ACC112 (cell line): ENCODE results near the gene NEDD8.
"Not testable (repeated sequence)": the region's sequence is repeated elsewhere in the genome, so short reads cannot be mapped to it uniquely, and the experiment has no call there.

Experiments used
- H2AFZ ChIP-seq: fragments of 200-600 bp; sonication (generic); one replicate; pipeline ENCODE4 v1.6.0; 2017; ENCODE audit warnings: antibody characterized with exemption, low read length; ENCODE audit not compliant: unreplicated experiment
- H3K27ac ChIP-seq: fragments of 200-600 bp; sonication (generic); 2 replicates; pipeline ENCODE4 v1.5.1; 2014; ENCODE audit warnings: low read depth, mild to moderate bottlenecking, antibody characterized with exemption, low read length, moderate library complexity
- H3K27me3 ChIP-seq: fragments of 200-600 bp; sonication (generic); 2 replicates; pipeline ENCODE4 v1.6.1; 2014; ENCODE audit warnings: mild to moderate bottlenecking, antibody characterized with exemption, low read length, moderate library complexity, mixed read lengths; ENCODE audit not compliant: insufficient read depth
- H3K36me3 ChIP-seq: fragments of 200-600 bp; sonication (generic); 2 replicates; pipeline ENCODE4 v1.6.1; 2016; ENCODE audit warnings: mild to moderate bottlenecking, antibody characterized with exemption, low read length, moderate library complexity, mixed read lengths; ENCODE audit not compliant: insufficient read depth
- H3K4me1 ChIP-seq: fragments of 200-600 bp; sonication (generic); one replicate; pipeline ENCODE4 v1.6.1; 2016; ENCODE audit warnings: low read length, mixed read lengths; ENCODE audit not compliant: insufficient read depth, unreplicated experiment, control insufficient read depth
- H3K4me3 ChIP-seq: fragments of 200-600 bp; sonication (generic); 2 replicates; pipeline ENCODE4 v1.5.1; 2014; ENCODE audit warnings: mild to moderate bottlenecking, low read depth, low read length
- H3K79me2 ChIP-seq: fragments of 200-600 bp; sonication (generic); one replicate; pipeline ENCODE4 v1.6.0; 2016; ENCODE audit warnings: low read length; ENCODE audit not compliant: control insufficient read depth, unreplicated experiment, insufficient read depth

The NEDD8 gene

DNA sequence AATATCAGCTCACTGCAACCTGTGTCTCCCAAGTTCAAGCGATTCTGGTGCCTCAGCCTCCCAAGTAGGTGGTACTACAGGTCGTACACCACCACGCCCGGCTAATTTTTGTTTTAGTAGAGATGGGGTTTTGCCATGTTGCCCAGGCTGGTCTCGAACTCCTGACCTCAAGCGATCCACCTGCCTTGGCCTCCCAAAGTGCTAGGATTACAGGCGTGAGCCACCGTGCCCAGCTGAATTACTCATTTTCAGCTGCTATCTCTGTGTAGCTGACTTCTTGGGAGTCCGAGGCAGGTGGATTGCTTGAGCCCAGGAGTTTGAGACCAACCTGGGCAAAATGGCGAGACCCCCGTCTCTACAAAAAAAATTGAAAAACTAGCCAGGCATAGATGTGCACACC, 13.2 kb upstream of the NEDD8 start:
- Histone ChIP-seq H3K79me2 (peaks cover 16% of the 10 kb centered on the region), H3K4me1 (peaks cover 25% of the 10 kb centered on the region)
- not testable (repeated sequence) for H3K36me3 ChIP-seq, H3K4me3 ChIP-seq, H3K27me3 ChIP-seq, H3K27ac ChIP-seq, H2AFZ ChIP-seq

DNA sequence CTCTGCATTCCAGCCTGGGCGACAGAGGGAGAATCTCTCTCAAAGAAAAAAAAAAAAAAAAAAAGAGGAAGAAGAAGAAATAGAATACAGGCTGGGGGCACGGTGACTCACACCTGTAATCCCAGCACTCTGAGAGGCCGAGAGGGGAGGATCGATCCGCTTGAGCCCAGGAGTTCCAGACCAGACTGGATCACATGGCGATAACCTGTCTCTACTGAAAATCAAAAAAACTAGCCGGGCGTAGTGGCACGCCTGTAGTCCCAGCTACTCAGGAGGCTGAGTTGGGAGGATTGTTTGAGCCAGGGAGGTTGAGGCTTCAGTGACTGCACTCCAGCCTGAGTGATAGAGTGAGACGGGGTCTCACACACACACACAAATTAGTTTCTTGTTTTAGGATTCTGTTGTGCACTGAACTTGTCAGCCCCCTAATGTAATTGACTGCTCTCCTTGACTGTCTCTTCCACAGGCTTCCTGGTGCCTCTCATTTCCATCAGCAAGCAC, 11.2 kb upstream of the NEDD8 start:
- Histone ChIP-seq H3K79me2 (peaks cover 32% of the 10 kb centered on the region), H3K27me3 (no peaks in the 10 kb centered on the region), H3K4me3 (peak overlapping the region; percentile 89), H3K4me1 (peaks cover 44% of the 10 kb centered on the region), H3K36me3 (peaks cover 20% of the 10 kb centered on the region), H2AFZ (no peak overlapping the region), H3K27ac (peak overlapping the region; percentile 91)

DNA sequence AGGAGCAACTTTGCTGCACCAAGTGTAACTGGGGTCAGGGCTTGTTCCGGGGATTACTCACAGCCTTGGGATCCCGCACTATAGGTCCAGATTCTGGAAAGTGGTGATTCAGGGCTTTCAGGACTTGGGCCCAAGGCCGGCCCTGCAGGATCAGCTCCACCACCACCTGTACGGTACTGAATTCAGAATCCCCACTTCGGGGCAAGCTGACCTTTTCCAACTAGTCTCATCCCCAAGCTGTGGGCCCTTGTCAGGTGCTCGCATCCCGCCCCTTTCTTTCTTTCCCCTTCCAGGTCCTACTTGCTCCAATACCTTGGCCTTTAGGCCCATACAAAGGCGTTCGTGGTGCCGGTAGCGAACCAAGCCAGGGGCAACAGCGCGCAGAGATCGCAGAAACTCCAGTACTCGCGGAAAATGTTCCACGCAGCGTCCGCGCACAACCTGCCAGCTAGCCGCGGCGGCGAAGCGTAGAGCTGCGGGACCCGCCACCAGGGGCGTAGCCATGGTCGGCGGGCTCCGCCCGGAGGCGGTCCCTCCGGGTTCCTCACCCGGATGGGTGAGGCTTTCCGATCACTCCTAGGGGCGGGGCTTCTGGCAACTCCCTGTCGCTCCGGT, 9.8 kb upstream of the NEDD8 start:
- Histone ChIP-seq H3K36me3 (peaks cover 29% of the 10 kb centered on the region), H3K4me3 (peak overlapping the region; percentile 89), H3K27me3 (no peaks in the 10 kb centered on the region), H3K4me1 (peaks cover 49% of the 10 kb centered on the region), H2AFZ (peak overlapping the region; percentile 62), H3K27ac (peak overlapping the region; percentile 91), H3K79me2 (peaks cover 32% of the 10 kb centered on the region)

DNA sequence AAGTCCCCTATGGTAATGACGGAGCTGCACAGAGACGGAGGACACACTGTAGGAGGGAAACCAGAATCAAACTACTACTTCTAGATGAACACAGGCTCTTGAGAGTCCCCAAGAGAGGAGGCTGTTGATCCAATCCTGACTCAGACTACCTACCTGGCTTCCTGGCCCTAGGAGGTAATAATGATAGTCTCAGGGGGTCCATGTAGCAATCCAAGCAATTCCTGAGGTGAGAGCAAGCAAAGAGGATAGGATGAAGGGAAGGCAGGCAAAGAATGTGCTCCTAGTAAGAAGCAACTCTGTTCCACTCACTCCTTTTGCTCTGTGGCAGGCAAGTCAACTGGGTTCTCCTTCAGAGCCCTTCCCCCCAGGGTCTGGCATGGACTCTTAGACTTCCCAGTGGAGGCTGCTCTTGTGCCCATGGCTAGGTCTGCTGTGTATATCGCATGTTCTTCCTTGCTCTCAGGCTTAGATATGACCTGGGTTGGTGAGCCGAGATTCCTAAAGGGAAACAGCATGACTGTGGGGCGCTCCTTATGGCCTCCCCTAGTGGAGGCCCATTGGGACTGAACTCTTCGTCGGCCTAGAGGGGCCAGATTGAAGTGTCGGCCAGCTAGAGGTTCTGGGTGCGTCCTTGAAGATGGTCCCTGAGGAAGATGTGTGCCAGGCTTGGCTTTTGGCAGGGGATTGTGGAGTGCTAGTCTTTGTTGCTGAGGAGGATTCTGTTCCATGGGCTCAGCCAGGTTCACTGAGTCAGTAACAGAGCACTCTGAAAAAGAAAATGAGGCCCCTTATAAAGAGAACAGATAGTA, 8.1 kb upstream of the NEDD8 start:
- peaks cover 36% of the 10 kb centered on the region for H3K79me2 ChIP-seq
- H3K4me1 ChIP-seq = peaks cover 45% of the 10 kb centered on the region
- peaks cover 38% of the 10 kb centered on the region for H3K36me3 ChIP-seq
- no peaks in the 10 kb centered on the region for H3K27me3 ChIP-seq
- peak overlapping the region; percentile 89; the same call in 1 of the 2 replicates for H3K4me3 ChIP-seq
- no peak overlapping the region for H3K27ac ChIP-seq
- H2AFZ ChIP-seq = no peak overlapping the region

DNA sequence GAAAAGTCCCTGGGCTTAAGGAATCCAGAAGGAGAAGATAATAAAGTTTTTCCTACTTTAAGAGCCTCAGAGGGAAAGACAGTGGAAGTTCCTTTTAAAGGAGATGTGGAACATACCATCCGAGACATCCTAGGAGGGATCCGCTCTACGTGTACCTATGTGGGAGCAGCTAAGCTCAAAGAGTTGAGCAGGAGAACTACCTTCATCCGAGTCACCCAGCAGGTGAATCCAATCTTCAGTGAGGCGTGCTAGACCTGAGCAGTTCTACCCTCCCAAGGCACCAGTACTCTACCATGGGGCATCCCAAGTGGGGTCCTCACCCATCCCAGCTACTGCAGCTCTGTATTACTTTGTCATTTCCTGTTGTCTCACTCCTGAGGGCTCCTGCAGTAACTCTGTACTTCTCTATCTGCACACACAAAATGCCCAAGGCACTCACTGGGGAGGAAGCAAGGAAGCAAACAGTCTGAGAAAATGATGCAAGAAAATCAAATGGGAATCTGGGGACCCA, 6.4 kb upstream of the NEDD8 start:
- peaks cover 44% of the 10 kb centered on the region for H3K36me3 ChIP-seq
- peaks cover 53% of the 10 kb centered on the region for H3K79me2 ChIP-seq
- peak overlapping the region; percentile 1; the same call in 1 of the 2 replicates for H3K27ac ChIP-seq
- H3K4me1 ChIP-seq = peaks cover 58% of the 10 kb centered on the region
- no peak overlapping the region for H2AFZ ChIP-seq
- H3K27me3 ChIP-seq = no peaks in the 10 kb centered on the region
- H3K4me3 ChIP-seq = 0 out of 2 replicates have a peak overlapping the region, but pooled peaks have one; percentile 5

DNA sequence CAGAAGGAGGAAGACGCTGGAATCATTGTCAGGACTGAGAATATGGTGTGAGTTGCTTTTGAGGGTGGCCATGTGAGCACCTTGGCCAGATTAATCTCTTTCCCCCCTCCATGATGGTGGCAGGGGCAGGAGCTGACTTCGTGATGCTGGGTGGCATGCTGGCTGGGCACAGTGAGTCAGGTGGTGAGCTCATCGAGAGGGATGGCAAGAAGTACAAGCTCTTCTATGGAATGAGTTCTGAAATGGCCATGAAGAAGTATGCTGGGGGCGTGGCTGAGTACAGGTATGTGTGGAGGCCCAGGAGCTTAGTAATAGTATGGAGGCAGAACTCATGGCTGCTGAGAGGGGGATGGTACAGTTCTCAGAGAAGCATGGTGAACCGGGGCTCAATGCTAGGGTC, 6.0 kb upstream of the NEDD8 start:
- H3K4me1 ChIP-seq = peaks cover 59% of the 10 kb centered on the region
- H3K36me3 ChIP-seq = peaks cover 44% of the 10 kb centered on the region
- H3K27ac ChIP-seq = no peak overlapping the region

DNA sequence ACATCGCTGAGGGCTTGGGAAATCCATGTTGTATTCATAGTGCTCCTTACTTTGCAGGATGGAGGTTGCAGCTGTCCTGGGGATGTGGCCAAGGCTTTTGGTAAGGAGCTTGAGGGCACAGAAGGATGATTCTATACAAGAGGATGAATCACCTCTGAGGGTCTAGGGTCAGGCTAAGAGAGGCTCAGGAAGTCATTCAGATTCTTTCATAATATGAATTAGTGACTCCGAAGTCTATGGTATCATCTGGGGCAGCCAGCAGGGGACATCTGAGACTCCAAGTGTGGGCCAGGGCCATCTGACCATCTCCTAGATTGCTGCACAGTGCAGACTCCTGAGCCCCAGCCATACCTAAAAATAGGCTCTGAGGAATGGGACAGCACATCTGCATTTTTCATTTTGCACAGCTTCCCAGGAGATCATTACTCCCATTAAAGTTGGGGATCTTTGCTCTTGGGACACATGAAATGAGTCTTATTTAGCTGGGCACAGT, 5.3 kb upstream of the NEDD8 start:
- Histone ChIP-seq H3K27ac (no peak overlapping the region), H3K4me3 (no peak overlapping the region), H2AFZ (no peak overlapping the region), H3K4me1 (peaks cover 59% of the 10 kb centered on the region), H3K27me3 (no peaks in the 10 kb centered on the region), H3K79me2 (peaks cover 61% of the 10 kb centered on the region), H3K36me3 (peaks cover 44% of the 10 kb centered on the region)

More for the DNA sequence above, 6.0 kb upstream of the NEDD8 start:
- H3K27me3 ChIP-seq = no peaks in the 10 kb centered on the region
- no peak overlapping the region for H2AFZ ChIP-seq
- H3K4me3 ChIP-seq = no peak overlapping the region
- H3K79me2 ChIP-seq = peaks cover 58% of the 10 kb centered on the region

DNA sequence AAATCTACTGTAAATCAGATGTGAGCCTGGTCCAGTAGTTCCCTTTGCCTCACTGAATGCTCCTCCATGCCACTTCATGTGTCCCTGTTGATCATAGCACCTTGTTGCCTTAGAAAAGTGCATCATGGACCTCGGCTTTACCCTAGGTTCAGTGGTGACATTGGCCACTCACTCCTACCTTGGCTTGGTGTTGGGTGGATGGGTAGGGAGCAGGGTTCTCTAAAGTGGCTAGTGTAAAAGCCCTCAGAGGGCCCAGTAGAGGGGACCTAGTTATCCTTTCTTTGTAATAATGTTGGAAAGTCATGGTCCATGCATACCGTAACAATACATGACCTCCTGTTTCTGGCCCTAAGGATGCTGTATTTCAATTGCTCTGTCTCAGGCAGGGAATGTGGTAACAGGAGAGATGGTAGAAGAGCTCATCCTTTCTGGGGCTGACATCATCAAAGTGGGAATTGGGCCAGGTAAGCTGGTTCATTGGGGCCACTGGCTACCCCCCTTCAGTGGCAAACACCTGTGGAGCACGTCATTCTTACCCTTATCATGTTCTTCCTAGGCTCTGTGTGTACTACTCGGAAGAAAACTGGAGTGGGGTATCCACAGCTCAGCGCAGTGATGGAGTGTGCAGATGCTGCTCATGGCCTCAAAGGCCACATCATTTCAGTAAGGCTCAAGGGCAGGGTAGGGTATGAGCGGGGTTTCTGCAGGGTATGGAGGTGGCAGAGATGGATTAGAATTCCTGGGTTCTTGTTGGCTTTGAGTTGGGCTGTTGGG, 4.7 kb upstream of the NEDD8 start:
- no peak overlapping the region for H3K4me3 ChIP-seq
- peaks cover 44% of the 10 kb centered on the region for H3K36me3 ChIP-seq
- no peaks in the 10 kb centered on the region for H3K27me3 ChIP-seq
- H2AFZ ChIP-seq = no peak overlapping the region
- H3K27ac ChIP-seq = no peak overlapping the region
- H3K4me1 ChIP-seq = peaks cover 59% of the 10 kb centered on the region
- H3K79me2 ChIP-seq = peaks cover 62% of the 10 kb centered on the region

DNA sequence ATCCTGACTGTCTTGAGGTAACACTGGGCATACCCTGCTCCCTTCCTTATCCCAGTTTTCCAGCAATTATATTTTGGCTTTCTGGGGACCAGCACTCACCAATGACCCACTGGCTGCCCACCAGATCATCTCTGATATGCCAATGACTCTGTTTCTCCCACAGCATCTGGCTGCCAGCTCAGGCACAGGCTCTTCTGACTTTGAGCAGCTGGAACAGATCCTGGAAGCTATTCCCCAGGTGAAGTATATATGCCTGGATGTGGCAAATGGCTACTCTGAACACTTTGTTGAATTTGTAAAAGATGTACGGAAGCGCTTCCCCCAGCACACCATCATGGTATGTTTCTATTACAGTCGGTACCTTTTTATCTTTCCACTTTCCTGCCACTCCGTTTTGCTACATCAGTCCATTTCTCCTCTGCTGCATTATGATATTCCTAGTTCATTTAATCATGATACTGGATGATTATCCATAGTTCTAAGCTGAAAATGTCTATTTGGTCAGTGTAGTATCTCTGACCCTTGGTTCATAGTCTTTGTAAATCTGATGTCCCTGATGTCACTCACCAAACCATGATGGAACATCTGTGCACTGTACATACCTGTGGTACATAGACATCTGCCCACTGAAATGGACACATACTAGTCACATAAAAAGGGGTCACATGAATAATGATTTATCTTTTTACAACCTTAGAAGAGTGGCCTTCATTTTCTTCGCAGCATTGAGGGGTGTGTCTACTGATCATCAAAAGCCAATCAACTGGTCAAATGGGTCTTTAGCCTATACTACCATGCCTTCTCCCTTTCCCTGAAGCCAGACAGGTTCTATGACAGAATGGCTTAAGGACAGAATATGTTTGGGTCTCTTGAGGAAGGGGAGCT, 3.9 kb upstream of the NEDD8 start:
- no peak overlapping the region for H2AFZ ChIP-seq
- H3K36me3 ChIP-seq = peaks cover 43% of the 10 kb centered on the region
- H3K79me2 ChIP-seq = peaks cover 62% of the 10 kb centered on the region
- peaks cover 54% of the 10 kb centered on the region for H3K4me1 ChIP-seq
- no peak overlapping the region for H3K4me3 ChIP-seq
- H3K27me3 ChIP-seq = no peaks in the 10 kb centered on the region
- H3K27ac ChIP-seq = no peak overlapping the region
